Raji (cell line): ENCODE measurements around the gene ANO1.

Experiments
- POLR2A ChIP-seq: IDR thresholded peaks from 2 replicates; pipeline ENCODE4 v1.6.1; 2011; ENCODE audit warnings: low read depth, low read length, control low read depth; ENCODE audit not compliant: insufficient read depth

Gene ANO1

GRCh38 chr11:70095541-70096252 is 17.6 kb downstream of the ANO1 start:
- TF ChIP-seq POLR2A = no peak

- TF ChIP-seq POLR2A = no peak
These were observed 19.9 kb downstream of the ANO1 start for GRCh38 chr11:70097783-70098563.

DNA sequence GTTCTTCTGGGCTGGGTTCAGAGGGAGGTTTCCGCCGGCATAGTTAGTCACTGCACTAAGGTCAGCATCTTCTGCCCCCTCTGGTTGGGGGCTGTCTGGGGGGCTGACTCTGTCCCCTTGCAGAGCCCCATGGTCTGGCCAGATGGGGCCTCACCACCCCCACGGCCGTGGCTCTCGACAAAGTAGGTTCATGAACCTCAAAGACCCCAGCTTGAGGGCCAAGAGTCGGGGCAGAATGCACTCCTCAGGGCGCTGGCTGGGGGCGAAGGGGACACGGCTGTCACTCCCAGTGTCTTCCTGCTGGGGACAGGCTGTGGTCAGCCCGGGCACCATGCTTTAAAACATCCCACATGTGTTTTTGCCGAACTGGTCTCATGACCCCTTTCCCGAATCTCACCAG is 20.8 kb downstream of the ANO1 start:
- TF ChIP-seq POLR2A = no peak

- no peak for TF ChIP-seq POLR2A
These were observed 21.6 kb downstream of the ANO1 start for GRCh38 chr11:70099578-70100279.

- no peak for TF ChIP-seq POLR2A
These were observed 22.1 kb downstream of the ANO1 start for GRCh38 chr11:70100280-70100603.

DNA sequence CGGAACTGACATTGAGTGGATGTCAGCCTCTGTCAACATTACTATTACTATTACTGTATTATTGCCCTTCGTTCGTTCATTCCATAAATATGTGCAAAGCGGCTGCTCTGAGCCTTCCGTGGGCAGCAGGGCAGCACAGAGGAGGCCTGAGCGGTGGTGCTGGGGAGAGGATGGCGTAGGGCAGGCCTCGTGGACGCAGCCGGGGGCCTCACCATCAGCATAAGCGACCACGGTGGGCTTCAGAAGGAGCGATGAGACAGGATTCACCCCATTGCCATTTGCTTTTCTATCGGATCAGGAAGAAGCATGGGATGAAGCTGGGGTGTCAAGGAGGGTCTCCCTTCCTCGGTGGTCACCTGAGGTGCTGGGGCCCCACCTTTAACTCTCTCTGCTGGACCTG is 22.7 kb downstream of the ANO1 start:
- TF ChIP-seq POLR2A = no peak

- TF ChIP-seq POLR2A = no peak
These were observed 25.3 kb downstream of the ANO1 start for GRCh38 chr11:70103256-70103975.

GRCh38 chr11:70104419-70104818 is 26.3 kb downstream of the ANO1 start:
- no peak for TF ChIP-seq POLR2A

DNA sequence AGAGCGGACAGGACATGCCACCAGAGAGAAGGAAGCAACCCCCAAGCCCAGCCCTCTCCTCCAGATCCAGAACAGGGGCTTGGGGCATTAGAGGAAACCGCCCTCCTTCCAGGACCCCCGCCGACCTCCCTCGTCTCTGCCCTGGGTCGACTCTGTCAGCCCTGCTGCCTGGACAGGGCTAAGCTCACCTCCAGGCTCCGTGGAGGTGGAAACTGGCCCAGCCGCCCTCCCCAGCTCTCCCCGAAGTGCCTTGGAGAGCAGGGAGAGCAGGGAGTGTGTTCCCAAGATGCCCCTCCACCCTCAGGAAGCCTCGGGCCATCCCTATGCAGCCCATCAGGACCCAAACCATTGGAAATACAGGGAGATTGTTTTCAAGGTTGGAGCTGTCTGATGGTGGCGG is 26.8 kb downstream of the ANO1 start:
- no peak for TF ChIP-seq POLR2A

- no peak for TF ChIP-seq POLR2A
These were observed 27.2 kb downstream of the ANO1 start for GRCh38 chr11:70105369-70105754.

DNA sequence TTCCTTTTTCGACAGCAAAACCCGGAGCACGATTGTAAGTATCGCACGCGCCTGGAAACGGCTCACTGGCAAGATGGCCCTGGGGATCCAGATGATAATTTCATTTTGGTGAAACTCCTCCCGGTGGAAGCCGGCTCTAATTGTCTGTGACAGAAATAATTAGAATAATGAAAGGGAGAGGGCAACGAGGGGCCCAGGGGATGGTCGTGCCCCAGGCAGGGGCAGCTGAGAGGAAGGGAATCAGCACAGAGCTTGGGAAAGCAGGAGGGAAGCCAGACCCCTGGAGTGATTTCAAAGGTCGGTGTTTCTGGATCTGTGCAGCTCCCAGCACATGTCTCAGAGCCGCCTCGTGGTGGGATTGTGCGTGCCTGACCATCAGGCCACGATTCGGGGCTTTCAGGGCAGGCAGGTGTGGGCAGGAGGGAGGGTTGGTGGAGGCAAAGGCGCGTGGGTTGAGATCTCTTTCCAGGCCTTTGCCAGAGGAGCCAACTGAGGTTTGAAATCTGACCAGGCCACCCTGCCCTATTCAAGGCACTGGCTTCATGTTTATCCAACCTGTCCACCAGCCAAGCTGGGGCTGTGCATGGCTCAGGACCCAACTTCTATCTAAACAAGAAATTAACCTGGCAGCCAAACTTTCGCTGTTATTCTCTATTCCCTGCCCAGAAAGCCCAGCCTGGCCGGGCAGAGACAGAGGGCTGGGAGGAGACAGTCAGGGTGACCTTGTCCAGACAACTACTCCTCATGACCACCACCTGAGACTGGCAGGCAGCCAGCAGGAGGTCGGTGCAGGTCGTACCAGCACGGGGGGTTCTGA is 27.8 kb downstream of the ANO1 start:
- no peak for TF ChIP-seq POLR2A

DNA sequence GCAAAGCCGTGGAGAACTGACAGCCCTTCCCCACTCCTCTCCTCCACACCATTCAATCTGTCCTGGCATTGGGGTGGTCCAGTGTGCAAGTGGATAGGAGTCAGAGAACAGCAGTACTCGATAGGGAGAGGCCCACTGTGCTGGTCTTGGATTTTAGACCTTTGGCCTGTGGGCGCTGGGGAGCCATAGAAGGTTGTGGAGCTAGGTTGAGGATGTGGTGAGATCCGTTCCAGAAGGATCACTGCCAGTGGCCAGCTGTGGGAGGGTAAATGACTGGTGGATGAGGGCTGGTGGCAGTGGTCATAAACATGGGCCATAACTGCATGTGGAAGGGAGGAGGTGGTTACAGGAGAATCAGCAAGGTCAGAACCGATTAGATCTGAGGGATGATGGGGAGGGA is 28.6 kb downstream of the ANO1 start:
- no peak for TF ChIP-seq POLR2A

GRCh38 chr11:70107191-70107590 is 29.1 kb downstream of the ANO1 start:
- TF ChIP-seq POLR2A = no peak

DNA sequence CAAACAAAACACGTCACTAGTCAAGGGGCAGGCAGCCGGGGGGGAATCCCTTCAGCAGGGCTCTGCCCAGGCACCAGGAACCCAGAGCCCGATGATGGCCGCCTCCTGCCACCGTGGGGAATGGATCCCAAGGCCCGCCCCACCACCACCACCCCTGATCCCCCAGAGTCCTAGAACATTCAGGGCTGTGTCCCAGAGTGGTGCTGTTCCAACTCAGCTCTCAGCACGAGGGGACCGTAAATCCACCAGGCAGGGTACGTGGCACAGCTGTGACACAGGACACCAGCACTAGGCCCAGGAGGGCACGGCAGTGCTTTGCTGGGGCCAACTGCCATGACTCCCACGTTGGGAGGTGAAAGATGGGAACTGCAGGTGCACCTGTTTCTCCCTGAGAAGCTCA is 29.6 kb downstream of the ANO1 start:
- no peak for TF ChIP-seq POLR2A

DNA sequence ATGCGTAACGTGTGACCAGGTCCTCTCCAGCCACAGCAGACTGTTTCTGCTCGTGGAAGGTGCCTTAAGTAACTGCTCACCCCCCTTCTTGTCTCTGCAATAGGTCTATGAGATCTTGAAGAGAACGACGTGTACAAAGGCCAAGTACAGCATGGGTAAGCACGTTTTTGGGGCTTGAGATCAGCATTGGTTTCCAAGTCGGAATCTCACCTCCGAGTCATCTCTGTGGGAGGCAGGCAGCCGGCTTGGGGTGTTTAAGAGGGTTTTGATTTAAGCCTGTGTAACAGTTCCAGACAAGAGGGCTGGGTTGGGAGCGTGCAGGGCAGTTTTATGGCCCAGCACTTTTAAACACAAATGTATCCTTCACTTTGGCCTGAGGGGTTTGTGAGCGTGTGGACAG is 30.1 kb downstream of the ANO1 start:
- TF ChIP-seq POLR2A = no peak
